H1 (cell line): Measurements from ENCODE around the gene TRAPPC8. TPM values are rescaled to one million over a fixed set of nuclear protein-coding genes. Genes with fewer than 3 reads are reported as not detected.
"Not testable (repeated sequence)": the region's sequence is repeated elsewhere in the genome, so short reads cannot be mapped to it uniquely, and the experiment has no call there.

ENCODE experiments used
- CTCF ChIA-PET: fragments of 300-600 bp; sonication (Branson Sonifier 250); formaldehyde crosslinking; loops from one replicate; lab custom pipeline; 2021; ENCODE audit not compliant: partially characterized antibody; lab: Charles Lee
- POLR2A ChIA-PET: fragments of 300-600 bp; sonication (Branson Sonifier 250); formaldehyde crosslinking; loops from one replicate; lab custom pipeline; 2021; ENCODE audit warnings: inconsistent platforms; ENCODE audit not compliant: partially characterized antibody; lab: Charles Lee
- DNase-seq, 2 experiments: peaks; one replicate each; pipeline versions ENCODE4 v3.0.0 to v3.0.0-alpha.2; 2010 to 2022; ENCODE audit warnings: low spot score in 2 of 2, low read depth in 1 of 2, mixed read lengths in 1 of 2
- FAIRE-seq: peaks from 2 replicates; lab custom pipeline; 2011; peaks lifted over from hg19 to GRCh38; lab: Jason Lieb, UNC
- H2AFZ ChIP-seq: 2 replicates; pipeline ENCODE4 v1.8.1; 2012; ENCODE audit warnings: low read length, inconsistent platforms
- H2AK5ac ChIP-seq: 2 replicates; pipeline ENCODE4 v1.6.1; 2013; ENCODE audit warnings: low read depth, low read length
- H2BK120ac ChIP-seq: replicated peaks from 2 replicates; pipeline ENCODE3; 2013; ENCODE audit warnings: low read depth, low read length, inconsistent platforms
- H2BK12ac ChIP-seq: 2 replicates; pipeline ENCODE4 v1.6.1; 2013; ENCODE audit warnings: low read depth, low read length
- H2BK15ac ChIP-seq: 2 replicates; pipeline ENCODE4 v1.6.1; 2013; ENCODE audit warnings: low read length
- H2BK20ac ChIP-seq: 2 replicates; pipeline ENCODE4 v1.6.1; 2013; ENCODE audit warnings: low read length
- H2BK5ac ChIP-seq: 2 replicates; pipeline ENCODE4 v1.6.1; 2013; ENCODE audit warnings: low read depth, low read length
- H3K14ac ChIP-seq: 2 replicates; pipeline ENCODE4 v1.6.1; 2013; ENCODE audit warnings: inconsistent platforms; ENCODE audit not compliant: insufficient read length
- H3K18ac ChIP-seq: 2 replicates; pipeline ENCODE4 v1.6.1; 2013; ENCODE audit warnings: low read length; ENCODE audit errors: extremely low read depth
- H3K23ac ChIP-seq: 2 replicates; pipeline ENCODE4 v1.6.1; 2013; ENCODE audit warnings: inconsistent platforms; ENCODE audit not compliant: insufficient read length
- H3K23me2 ChIP-seq: 2 replicates; pipeline ENCODE4 v1.6.1; 2013; ENCODE audit warnings: low read depth, low read length
- H3K27ac ChIP-seq: 2 replicates; pipeline ENCODE4 v1.6.1; 2011; ENCODE audit warnings: low read depth, low read length, inconsistent platforms
- H3K27me3 ChIP-seq, 4 experiments: replicated peaks in 1 of 4; 1 replicate in 1 of 4; 2 replicates in 3 of 4; pipeline versions ENCODE4 v1.6.1 to v1.8.1; 2011 to 2013; ENCODE audit warnings: low read length in 3 of 4, mild to moderate bottlenecking in 3 of 4, inconsistent platforms in 2 of 4, mixed read lengths in 2 of 4, moderate library complexity in 1 of 4; ENCODE audit not compliant: control insufficient read depth in 3 of 4, insufficient read depth in 3 of 4; ENCODE audit errors: extremely low read depth in 1 of 4
- H3K36me3 ChIP-seq, 4 experiments: 2 replicates each; pipeline versions ENCODE4 v1.6.1 to v1.8.1; 2011 to 2013; ENCODE audit warnings: mild to moderate bottlenecking in 4 of 4, low read length in 3 of 4, moderate library complexity in 2 of 4, control low read depth in 1 of 4, inconsistent platforms in 1 of 4; ENCODE audit not compliant: insufficient read depth in 4 of 4, control insufficient read depth in 2 of 4
- H3K4ac ChIP-seq: replicated peaks from 2 replicates; pipeline ENCODE3; 2013; ENCODE audit warnings: low read length, low read depth, mixed read lengths, inconsistent platforms; ENCODE audit not compliant: insufficient read length
- H3K4me1 ChIP-seq, 4 experiments: replicated peaks in 1 of 4; 1 replicate in 1 of 4; 2 replicates in 3 of 4; pipeline versions ENCODE4 v1.6.1 to v1.8.1; 2011 to 2013; ENCODE audit warnings: low read length in 3 of 4, inconsistent platforms in 2 of 4, mixed read lengths in 1 of 4; ENCODE audit not compliant: insufficient read depth in 4 of 4, control insufficient read depth in 3 of 4
- H3K4me2 ChIP-seq, 2 experiments: 2 replicates each; pipeline versions ENCODE4 v1.6.1 to v1.8.1; 2011 to 2013; ENCODE audit warnings: low read depth in 2 of 2, low read length in 2 of 2, control low read depth in 1 of 2, inconsistent platforms in 1 of 2, mild to moderate bottlenecking in 1 of 2; ENCODE audit not compliant: insufficient read depth in 1 of 2
- H3K4me3 ChIP-seq, 4 experiments: fragments of 200-600, 300-600 bp in 1 of 4; sonication (generic), shearing (Covaris generic), sonication (Bioruptor Twin) in 1 of 4; 2 replicates each; pipeline versions ENCODE4 v1.5.1 to v1.8.1; 2011 to 2016; ENCODE audit warnings: low read length in 4 of 4, low read depth in 3 of 4, control low read depth in 2 of 4, inconsistent platforms in 2 of 4, mild to moderate bottlenecking in 2 of 4, mixed read lengths in 1 of 4, moderate library complexity in 1 of 4; ENCODE audit not compliant: insufficient read depth in 2 of 4; ENCODE audit errors: extremely low read depth in 1 of 4
- H3K56ac ChIP-seq: replicated peaks from 2 replicates; pipeline ENCODE3; 2013; ENCODE audit warnings: low read depth, mild to moderate bottlenecking, mixed read lengths, low read length, inconsistent platforms; ENCODE audit not compliant: insufficient read length
- H3K79me1 ChIP-seq: 2 replicates; pipeline ENCODE4 v1.6.1; 2013; ENCODE audit warnings: low read depth, low read length, control low read depth
- H3K79me2 ChIP-seq, 2 experiments: 2 replicates each; pipeline versions ENCODE4 v1.6.1 to v1.8.1; 2012 to 2013; ENCODE audit warnings: low read length in 2 of 2, mild to moderate bottlenecking in 2 of 2, inconsistent platforms in 1 of 2; ENCODE audit not compliant: insufficient read depth in 2 of 2, control insufficient read depth in 1 of 2
- H3K9ac ChIP-seq, 4 experiments: replicated peaks in 1 of 4; 1 replicate in 1 of 4; 2 replicates in 3 of 4; pipeline versions ENCODE4 v1.6.1 to v1.8.1; 2011 to 2013; ENCODE audit warnings: low read depth in 3 of 4, low read length in 3 of 4, control low read depth in 2 of 4, mild to moderate bottlenecking in 2 of 4, moderate library complexity in 2 of 4, inconsistent platforms in 1 of 4; ENCODE audit errors: extremely low read depth in 1 of 4
- H3K9me3 ChIP-seq, 2 experiments: 2 replicates each; pipeline versions ENCODE4 v1.6.1 to v1.8.1; 2012 to 2013; ENCODE audit warnings: mild to moderate bottlenecking in 2 of 2, moderate library complexity in 2 of 2, control low read depth in 1 of 2, inconsistent platforms in 1 of 2, low read depth in 1 of 2, low read length in 1 of 2, mixed read lengths in 1 of 2; ENCODE audit not compliant: insufficient read depth in 2 of 2
- H4K20me1 ChIP-seq, 2 experiments: replicated peaks in 1 of 2; 2 replicates each; pipeline versions ENCODE3 to v1.8.1; 2011 to 2013; ENCODE audit warnings: inconsistent platforms in 2 of 2, low read length in 2 of 2, mild to moderate bottlenecking in 1 of 2; ENCODE audit not compliant: insufficient read depth in 2 of 2, control insufficient read depth in 1 of 2
- H4K5ac ChIP-seq: 2 replicates; pipeline ENCODE4 v1.6.1; 2013; ENCODE audit warnings: low read length, low read depth, mixed read lengths, inconsistent platforms; ENCODE audit not compliant: insufficient read length
- H4K8ac ChIP-seq: 2 replicates; pipeline ENCODE4 v1.8.0; 2013; ENCODE audit warnings: mild to moderate bottlenecking, moderate library complexity, low read length, inconsistent platforms; ENCODE audit not compliant: insufficient read depth; ENCODE audit errors: extremely low read depth
- H4K91ac ChIP-seq: replicated peaks from 2 replicates; pipeline ENCODE3; 2013; ENCODE audit warnings: low read length, mixed read lengths, inconsistent platforms; ENCODE audit not compliant: insufficient read length
- WGBS, 2 experiments: shearing (Covaris generic) in 1 of 2; methylation state at CpG; one replicate each; pipeline versions ENCODE4 v1.1.6 to v1.1.7; 2013 to 2015; ENCODE audit warnings: low lambda C conversion rate in 2 of 2, mixed read lengths in 2 of 2, inconsistent platforms in 1 of 2, low coverage in 1 of 2, missing lambda C conversion rate in 1 of 2; ENCODE audit not compliant: insufficient replicate concordance in 2 of 2, insufficient coverage in 1 of 2, insufficient read length in 1 of 2; ENCODE audit errors: extremely low coverage in 1 of 2, missing lambda C conversion rate in 1 of 2; 5-methylcytosine and 5-hydroxymethylcytosine counted together
- polyA plus RNA-seq, 7 experiments: library from polyadenylated mRNA; depleted of rRNA in 3 of 7; stranded (reverse) in 5 of 7; unstranded in 2 of 7; fragments of >200 nt in 5 of 7; fragments of 200-250 nt in 2 of 7; gene quantifications; 1 replicate in 5 of 7; 2 replicates in 1 of 7; 4 replicates in 1 of 7; pipeline versions ENCODE4 v1.2.1 to v1.2.3, GENCODE V29; 2011 to 2013; ENCODE audit warnings: missing spikeins in 2 of 7, mixed read lengths in 2 of 7
- total RNA-seq: library from RNA; stranded (reverse); fragmentation: NEBNext Ultra II Directional; extraction: Animal tissue kit (Norgen Biotek cat#: 25700); gene quantifications from 2 replicates; pipeline ENCODE4 v1.2.1, GENCODE V29; 2021

Gene TRAPPC8
- total and polyA plus RNA-seq, 2 of the 8 experiments (the other 6 are each of a cell fraction or from before 2014, with no cell fraction given), result 43.6 to 56.5 TPM

DNA sequence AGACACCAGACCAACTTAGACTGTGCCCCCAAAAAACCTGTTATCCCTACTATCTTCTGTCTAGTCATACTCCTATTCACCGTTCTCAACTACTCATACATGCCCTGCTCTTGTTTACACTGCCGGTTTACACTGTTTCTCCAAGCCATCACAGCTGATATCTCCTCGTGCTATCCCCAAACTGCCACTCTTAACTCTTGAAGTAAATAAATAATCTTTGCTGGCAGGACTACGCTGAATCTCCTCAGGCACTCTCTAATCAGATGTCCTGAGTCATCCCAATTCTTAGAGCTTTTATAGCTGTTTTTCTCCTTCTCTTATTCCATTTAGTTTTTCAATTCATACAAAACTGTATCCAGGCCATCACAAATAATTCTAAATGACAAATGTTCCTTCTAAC is 133.9 kb downstream of the TRAPPC8 start:
- not testable (repeated sequence) for H2BK20ac ChIP-seq, H3K79me1 ChIP-seq, H3K23ac ChIP-seq, H4K5ac ChIP-seq, H2BK15ac ChIP-seq, H3K23me2 ChIP-seq, H3K9ac ChIP-seq, H3K14ac ChIP-seq, H4K8ac ChIP-seq, H3K18ac ChIP-seq, H4K91ac ChIP-seq, H4K20me1 ChIP-seq, H3K56ac ChIP-seq, FAIRE-seq, H2BK12ac ChIP-seq, H3K36me3 ChIP-seq, H3K27ac ChIP-seq, H3K4ac ChIP-seq, H2BK120ac ChIP-seq, H3K79me2 ChIP-seq, H3K4me3 ChIP-seq, H2AFZ ChIP-seq, DNase-seq, H3K27me3 ChIP-seq, H2AK5ac ChIP-seq, H3K9me3 ChIP-seq, H3K4me2 ChIP-seq
- WGBS, 2 experiments, result 90% methylated on average over 3 of the region's 4 CpGs; no CpG with 5 or more reads in 1 of the 2 experiments
- ChIA-PET CTCF (interaction anchor here (1.4 kb wide), 1 partner anchor 168 kb away, joined by 3 read pairs; no protein-coding TSS in a partner anchor), POLR2A (interaction anchor here (0.7 kb wide), 1 partner anchor 18 kb away, joined by 3 read pairs; no protein-coding TSS in a partner anchor)
- Histone ChIP-seq H2BK5ac (peak overlapping the region; percentile 81; the same call in 1 of the 2 replicates), H3K4me1 (peaks cover 3 to 12% (median 5%) of the 10 kb centered on the region in 4 experiments; a peak in 5 of 7 replicates)
